ENCODE measurements around the gene ACTL7B. TPM values are rescaled to one million over a fixed set of nuclear protein-coding genes. Genes with fewer than 3 reads are reported as not detected.

Gene ACTL7B
- total and polyA plus RNA-seq, 2 donors: 0.02 TPM; not detected in 1

GRCh38 chr9:108876425-108876824, 20.6 kb upstream of the ACTL7B start:
- Histone ChIP-seq H3K27me3 (ENCODE audit: control insufficient read depth in 2 of 2, insufficient read depth in 1 of 2, low read length in 1 of 2) (no peaks in the 10 kb centered on the region), H3K9me3 (ENCODE audit: control insufficient read depth in 2 of 2, insufficient read depth in 1 of 2, low read length in 1 of 2) (no peaks in the 10 kb centered on the region), H3K4me1 (ENCODE audit: control insufficient read depth in 2 of 2, insufficient read depth in 2 of 2, low read length in 2 of 2) (no peaks in the 10 kb centered on the region), H3K4me3 (ENCODE audit: low read length in 2 of 2) (no peak overlapping the region), H3K27ac (ENCODE audit: low read depth in 1 of 2, low read length in 1 of 2) (no peak overlapping the region), H3K36me3 (ENCODE audit: control insufficient read depth in 2 of 2, insufficient read depth in 2 of 2, low read length in 1 of 2) (peaks cover 34 to 53% of the 10 kb centered on the region in 2 donors)
- 98% methylated on average over 5 of the region's 5 CpGs for WGBS
- DNase-seq (ENCODE audit: low read depth in 6 of 9, low spot score in 9 of 9): no peak

DNA sequence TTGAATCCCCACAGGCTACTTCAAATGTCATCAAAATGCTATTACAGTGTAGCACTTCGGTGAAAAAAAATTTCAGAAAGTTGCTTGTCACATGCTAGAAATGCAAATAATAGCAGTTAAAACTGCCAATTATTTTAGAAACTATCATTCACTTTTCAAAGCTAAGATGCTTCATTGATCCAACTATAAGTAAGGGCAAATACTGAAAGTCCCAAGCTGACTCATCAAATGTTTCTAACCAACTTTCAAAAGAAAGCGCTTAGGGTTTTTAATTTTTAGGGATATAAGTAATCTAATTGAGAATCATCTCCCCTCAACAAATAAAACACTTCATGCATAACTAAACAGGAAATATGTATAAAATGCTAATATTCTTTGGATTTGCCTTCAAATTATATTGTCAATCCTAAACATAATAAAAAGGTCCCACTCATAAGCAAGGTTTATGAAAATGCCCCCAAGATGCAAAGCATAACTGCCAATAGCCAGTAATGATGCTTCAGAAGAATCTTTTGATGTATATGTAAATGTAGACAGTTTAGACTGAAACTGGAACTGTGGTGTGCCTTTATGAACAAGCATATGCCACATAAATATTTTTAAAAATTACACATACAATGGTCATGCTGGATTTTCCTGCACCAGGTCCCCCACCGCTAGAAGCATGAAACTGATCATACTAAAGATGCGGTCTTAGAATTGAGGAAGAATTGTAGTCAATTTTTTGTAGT, 18.4 kb upstream of the ACTL7B start:
- H3K4me1 ChIP-seq (ENCODE audit: control insufficient read depth in 2 of 2, insufficient read depth in 2 of 2, low read length in 2 of 2): no peaks in the 10 kb centered on the region
- no peaks in the 10 kb centered on the region for H3K9me3 ChIP-seq (ENCODE audit: control insufficient read depth in 2 of 2, insufficient read depth in 1 of 2, low read length in 1 of 2)
- no peak for DNase-seq (ENCODE audit: low read depth in 6 of 9, low spot score in 9 of 9)
- no peaks in the 10 kb centered on the region for H3K27me3 ChIP-seq (ENCODE audit: control insufficient read depth in 2 of 2, insufficient read depth in 1 of 2, low read length in 1 of 2)
- WGBS: 98% methylated on average over 4 of the region's 4 CpGs
- H3K27ac ChIP-seq (ENCODE audit: low read depth in 1 of 2, low read length in 1 of 2): no peak overlapping the region
- no peak overlapping the region for H3K4me3 ChIP-seq (ENCODE audit: low read length in 2 of 2)
- peaks cover 27 to 48% of the 10 kb centered on the region in 2 donors for H3K36me3 ChIP-seq (ENCODE audit: control insufficient read depth in 2 of 2, insufficient read depth in 2 of 2, low read length in 1 of 2)

DNA sequence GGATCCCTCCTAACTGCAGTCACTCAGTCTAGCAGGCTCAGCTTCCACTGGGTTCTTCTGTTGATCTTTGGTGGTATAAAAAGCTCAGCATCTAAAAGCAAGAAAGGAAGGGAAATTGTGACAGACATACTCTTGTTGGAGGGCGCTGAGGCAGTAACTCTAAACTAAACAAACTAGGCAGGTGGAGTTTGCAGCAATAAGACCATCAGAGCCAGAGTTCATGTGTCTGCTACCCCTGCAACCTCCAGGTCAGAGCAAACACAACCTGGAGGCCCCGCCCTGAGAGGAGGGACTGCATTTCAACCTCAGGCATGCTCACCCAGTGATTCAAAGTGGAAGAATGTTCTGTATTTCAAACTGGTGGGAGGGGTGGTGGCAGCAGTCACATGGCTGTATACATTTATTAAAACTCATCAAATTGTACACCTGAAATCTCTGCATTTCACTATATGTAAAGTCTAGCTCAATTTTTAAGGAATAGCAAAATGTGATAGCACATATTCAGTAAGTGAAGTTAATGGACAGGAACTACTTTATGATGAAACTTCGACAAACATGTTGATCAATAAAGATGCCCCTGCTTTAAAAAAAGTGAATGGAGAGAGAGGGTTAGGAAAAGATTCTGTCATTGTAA, 13.4 kb upstream of the ACTL7B start:
- no peaks in the 10 kb centered on the region for H3K9me3 ChIP-seq (ENCODE audit: control insufficient read depth in 2 of 2, insufficient read depth in 1 of 2, low read length in 1 of 2)
- H3K27me3 ChIP-seq (ENCODE audit: control insufficient read depth in 2 of 2, insufficient read depth in 1 of 2, low read length in 1 of 2): no peaks in the 10 kb centered on the region
- 96% methylated on average over 3 of the region's 3 CpGs for WGBS
- no peak overlapping the region for H3K27ac ChIP-seq (ENCODE audit: low read depth in 1 of 2, low read length in 1 of 2)
- DNase-seq (ENCODE audit: low read depth in 6 of 9, low spot score in 9 of 9): no peak
- no peak overlapping the region for H3K4me3 ChIP-seq (ENCODE audit: low read length in 2 of 2)
- no peaks in the 10 kb centered on the region for H3K4me1 ChIP-seq (ENCODE audit: control insufficient read depth in 2 of 2, insufficient read depth in 2 of 2, low read length in 2 of 2)
- peaks cover 0 to 18% of the 10 kb centered on the region in 2 donors for H3K36me3 ChIP-seq (ENCODE audit: control insufficient read depth in 2 of 2, insufficient read depth in 2 of 2, low read length in 1 of 2)

GRCh38 chr9:108867829-108868228, 12.0 kb upstream of the ACTL7B start:
- no peaks in the 10 kb centered on the region for H3K9me3 ChIP-seq (ENCODE audit: control insufficient read depth in 2 of 2, insufficient read depth in 1 of 2, low read length in 1 of 2)
- H3K27me3 ChIP-seq (ENCODE audit: control insufficient read depth in 2 of 2, insufficient read depth in 1 of 2, low read length in 1 of 2): no peaks in the 10 kb centered on the region
- H3K4me1 ChIP-seq (ENCODE audit: control insufficient read depth in 2 of 2, insufficient read depth in 2 of 2, low read length in 2 of 2): no peaks in the 10 kb centered on the region
- peaks cover 0 to 13% of the 10 kb centered on the region in 2 donors for H3K36me3 ChIP-seq (ENCODE audit: control insufficient read depth in 2 of 2, insufficient read depth in 2 of 2, low read length in 1 of 2)
- 97% methylated on average over 4 of the region's 4 CpGs for WGBS
- DNase-seq (ENCODE audit: low read depth in 6 of 9, low spot score in 9 of 9): no peak
- no peak overlapping the region for H3K4me3 ChIP-seq (ENCODE audit: low read length in 2 of 2)
- H3K27ac ChIP-seq (ENCODE audit: low read depth in 1 of 2, low read length in 1 of 2): no peak overlapping the region

DNA sequence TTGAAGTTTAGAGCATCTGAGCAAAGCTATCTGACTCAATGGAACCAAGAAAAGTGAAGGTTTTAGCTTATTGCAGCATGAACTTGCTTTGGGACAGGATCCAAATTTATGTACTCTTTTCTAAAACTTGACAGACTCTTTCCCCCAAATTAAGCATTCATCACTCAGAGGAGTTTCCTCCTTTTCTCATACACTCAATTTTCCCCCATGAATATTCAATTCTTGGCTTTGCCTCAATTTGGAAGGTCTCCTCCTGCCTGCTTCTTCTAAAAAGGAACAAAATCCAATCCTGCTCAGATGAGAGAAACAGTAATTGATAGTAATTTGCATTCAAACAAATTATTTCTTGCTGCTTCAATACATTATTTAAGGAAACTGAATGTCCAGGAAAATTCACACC, 11.3 kb upstream of the ACTL7B start:
- DNase-seq (ENCODE audit: low read depth in 6 of 9, low spot score in 9 of 9): no peak
- peaks cover 0 to 10% of the 10 kb centered on the region in 2 donors for H3K36me3 ChIP-seq (ENCODE audit: control insufficient read depth in 2 of 2, insufficient read depth in 2 of 2, low read length in 1 of 2)
- no peak overlapping the region for H3K4me3 ChIP-seq (ENCODE audit: low read length in 2 of 2)
- no peaks in the 10 kb centered on the region for H3K4me1 ChIP-seq (ENCODE audit: control insufficient read depth in 2 of 2, insufficient read depth in 2 of 2, low read length in 2 of 2)
- no peaks in the 10 kb centered on the region for H3K9me3 ChIP-seq (ENCODE audit: control insufficient read depth in 2 of 2, insufficient read depth in 1 of 2, low read length in 1 of 2)
- no peaks in the 10 kb centered on the region for H3K27me3 ChIP-seq (ENCODE audit: control insufficient read depth in 2 of 2, insufficient read depth in 1 of 2, low read length in 1 of 2)
- H3K27ac ChIP-seq (ENCODE audit: low read depth in 1 of 2, low read length in 1 of 2): no peak overlapping the region

DNA sequence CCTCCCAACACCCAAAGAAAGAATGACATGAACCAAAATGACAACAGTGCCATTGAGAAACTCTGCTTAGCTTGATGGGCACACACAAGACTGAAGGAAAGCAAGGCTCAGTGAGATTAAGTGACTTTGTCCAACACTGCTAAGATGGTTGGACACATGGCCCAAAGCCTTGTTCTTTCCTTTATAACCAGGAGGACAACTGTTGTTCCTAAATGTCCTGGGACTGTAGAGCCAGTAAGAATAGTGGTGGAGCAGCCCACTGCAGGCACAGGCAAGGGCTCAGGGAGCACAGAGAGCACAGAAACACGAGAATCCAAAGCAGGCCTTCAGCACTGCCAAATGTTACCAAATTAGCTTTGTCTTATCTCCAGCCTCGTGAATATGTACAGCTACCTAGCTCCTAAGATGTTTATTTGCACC, 10.2 kb upstream of the ACTL7B start:
- Histone ChIP-seq H3K4me1 (ENCODE audit: control insufficient read depth in 2 of 2, insufficient read depth in 2 of 2, low read length in 2 of 2) (no peaks in the 10 kb centered on the region), H3K27ac (ENCODE audit: low read depth in 1 of 2, low read length in 1 of 2) (no peak overlapping the region), H3K9me3 (ENCODE audit: control insufficient read depth in 2 of 2, insufficient read depth in 1 of 2, low read length in 1 of 2) (no peaks in the 10 kb centered on the region), H3K4me3 (ENCODE audit: low read length in 2 of 2) (no peak overlapping the region), H3K36me3 (ENCODE audit: control insufficient read depth in 2 of 2, insufficient read depth in 2 of 2, low read length in 1 of 2) (peaks cover 0 to 7% of the 10 kb centered on the region in 2 donors), H3K27me3 (ENCODE audit: control insufficient read depth in 2 of 2, insufficient read depth in 1 of 2, low read length in 1 of 2) (no peaks in the 10 kb centered on the region)
- 96% methylated on average over 2 of the region's 2 CpGs for WGBS
- no peak for DNase-seq (ENCODE audit: low read depth in 6 of 9, low spot score in 9 of 9)

DNA sequence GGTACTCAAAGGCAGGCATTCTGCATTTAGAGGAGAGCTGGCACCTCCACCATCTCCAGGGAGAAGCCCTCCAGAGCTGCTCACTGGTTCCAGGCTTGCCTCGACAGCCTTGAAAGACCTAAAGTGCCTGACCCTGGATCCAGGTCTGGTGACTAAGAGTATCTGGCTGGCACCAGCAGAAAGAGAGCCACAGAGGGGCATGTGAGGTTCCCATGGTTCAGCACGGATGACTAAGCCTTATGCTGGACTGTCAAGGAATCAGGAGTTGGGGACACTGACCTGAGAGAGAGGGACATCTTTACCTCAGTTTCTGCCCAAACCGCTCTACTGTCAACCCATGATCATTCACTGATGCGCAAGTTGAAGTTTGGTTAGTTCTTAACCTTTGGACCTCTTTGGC, 9.3 kb upstream of the ACTL7B start:
- WGBS: 99% methylated on average over 4 of the region's 4 CpGs
- DNase-seq (ENCODE audit: low read depth in 6 of 9, low spot score in 9 of 9): no peak
- H3K27me3 ChIP-seq (ENCODE audit: control insufficient read depth in 2 of 2, insufficient read depth in 1 of 2, low read length in 1 of 2): no peaks in the 10 kb centered on the region
- H3K36me3 ChIP-seq (ENCODE audit: control insufficient read depth in 2 of 2, insufficient read depth in 2 of 2, low read length in 1 of 2): peaks cover 0 to 3% of the 10 kb centered on the region in 2 donors
- no peaks in the 10 kb centered on the region for H3K4me1 ChIP-seq (ENCODE audit: control insufficient read depth in 2 of 2, insufficient read depth in 2 of 2, low read length in 2 of 2)
- H3K4me3 ChIP-seq (ENCODE audit: low read length in 2 of 2): no peak overlapping the region
- no peaks in the 10 kb centered on the region for H3K9me3 ChIP-seq (ENCODE audit: control insufficient read depth in 2 of 2, insufficient read depth in 1 of 2, low read length in 1 of 2)
- H3K27ac ChIP-seq (ENCODE audit: low read depth in 1 of 2, low read length in 1 of 2): no peak overlapping the region

DNA sequence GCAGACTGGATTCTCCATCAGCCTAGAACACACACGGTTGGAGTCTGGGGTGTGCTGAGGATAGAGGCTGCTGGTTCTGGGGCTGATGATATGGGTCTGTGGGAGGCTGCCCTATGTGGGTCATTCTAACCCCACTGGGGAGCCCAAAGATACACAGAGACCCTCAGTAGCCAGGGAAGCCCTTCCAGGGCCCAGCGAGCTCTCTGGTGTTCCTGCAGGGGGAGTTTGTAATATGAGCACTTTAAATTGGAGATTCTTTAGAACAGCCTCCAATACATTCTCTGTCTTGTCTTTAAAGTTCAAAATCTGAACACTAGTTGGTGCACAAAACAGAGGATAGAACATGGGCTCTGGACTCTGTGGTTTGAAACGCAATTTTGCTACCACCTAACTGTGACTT, 8.7 kb upstream of the ACTL7B start:
- DNase-seq (ENCODE audit: low read depth in 6 of 9, low spot score in 9 of 9): no peak
- WGBS: 98% methylated on average over 3 of the region's 3 CpGs
- peaks cover 0 to 3% of the 10 kb centered on the region in 2 donors for H3K36me3 ChIP-seq (ENCODE audit: control insufficient read depth in 2 of 2, insufficient read depth in 2 of 2, low read length in 1 of 2)
- H3K27me3 ChIP-seq (ENCODE audit: control insufficient read depth in 2 of 2, insufficient read depth in 1 of 2, low read length in 1 of 2): no peaks in the 10 kb centered on the region
- no peak overlapping the region for H3K27ac ChIP-seq (ENCODE audit: low read depth in 1 of 2, low read length in 1 of 2)
- H3K9me3 ChIP-seq (ENCODE audit: control insufficient read depth in 2 of 2, insufficient read depth in 1 of 2, low read length in 1 of 2): no peaks in the 10 kb centered on the region
- H3K4me3 ChIP-seq (ENCODE audit: low read length in 2 of 2): no peak overlapping the region
- no peaks in the 10 kb centered on the region for H3K4me1 ChIP-seq (ENCODE audit: control insufficient read depth in 2 of 2, insufficient read depth in 2 of 2, low read length in 2 of 2)

DNA sequence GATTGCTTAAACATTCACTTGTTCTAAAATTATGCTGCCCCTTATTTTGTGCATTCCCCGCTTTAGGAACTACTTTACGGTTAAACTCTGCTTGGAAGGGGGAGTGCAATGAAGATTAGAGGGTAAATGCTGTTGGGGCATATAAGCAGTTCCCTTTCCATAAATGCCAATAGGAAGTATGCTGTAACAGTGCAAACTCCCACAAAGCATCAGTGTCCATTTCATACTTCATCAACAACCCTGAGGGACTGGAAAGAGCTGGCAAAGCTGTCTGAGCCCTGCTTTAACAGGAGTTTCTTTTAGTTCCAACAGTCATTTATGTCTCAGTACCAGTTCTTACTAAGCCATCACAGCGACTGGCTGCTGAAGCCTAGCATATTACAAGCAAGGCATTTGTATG, 8.1 kb upstream of the ACTL7B start:
- 97% methylated on average over 3 of the region's 3 CpGs for WGBS
- Histone ChIP-seq H3K9me3 (ENCODE audit: control insufficient read depth in 2 of 2, insufficient read depth in 1 of 2, low read length in 1 of 2) (no peaks in the 10 kb centered on the region), H3K4me1 (ENCODE audit: control insufficient read depth in 2 of 2, insufficient read depth in 2 of 2, low read length in 2 of 2) (no peaks in the 10 kb centered on the region), H3K36me3 (ENCODE audit: control insufficient read depth in 2 of 2, insufficient read depth in 2 of 2, low read length in 1 of 2) (peaks cover 0 to 3% of the 10 kb centered on the region in 2 donors), H3K4me3 (ENCODE audit: low read length in 2 of 2) (no peak overlapping the region), H3K27me3 (ENCODE audit: control insufficient read depth in 2 of 2, insufficient read depth in 1 of 2, low read length in 1 of 2) (no peaks in the 10 kb centered on the region), H3K27ac (ENCODE audit: low read depth in 1 of 2, low read length in 1 of 2) (no peak overlapping the region)
- no peak for DNase-seq (ENCODE audit: low read depth in 6 of 9, low spot score in 9 of 9)

All from thymus (tissue), 11 donors.